GM13977 (cell line): ENCODE measurements around the gene RPAIN.

ENCODE experiments used
- DNase-seq: peaks from one replicate; pipeline ENCODE4 v3.0.0; 2012; ENCODE audit warnings: low spot score
- CTCF ChIP-seq: IDR thresholded peaks from 2 replicates; pipeline ENCODE4 v1.5.1; 2012; ENCODE audit warnings: mild to moderate bottlenecking, control low read depth; ENCODE audit not compliant: insufficient read depth; ENCODE audit errors: extremely low read depth, missing control alignments
- in situ Hi-C: fragments of 300-500 bp; cut with MboI; formaldehyde crosslinking; loops from one replicate; pipeline ENCODE4 v1.12.0; 2022; ENCODE audit warnings: low sequenced_read_pairs, low pct_unique_long_range_greater_than_20kb, mixed read lengths, inconsistent platforms; ENCODE audit not compliant: unreplicated experiment

RPAIN gene

GRCh38 chr17:5464717-5465507 lies 44.9 kb downstream of the RPAIN start:
- no peak for DNase-seq
- TF ChIP-seq CTCF: no peak
- in situ Hi-C loops: no loop called here

- no peak for DNase-seq
- no peak for TF ChIP-seq CTCF
- in situ Hi-C loops: no loop called here
These were observed 46.3 kb downstream of the RPAIN start for GRCh38 chr17:5466295-5466694.

GRCh38 chr17:5467416-5467815 lies 47.4 kb downstream of the RPAIN start:
- no peak for TF ChIP-seq CTCF
- in situ Hi-C loops: no loop called here
- no peak for DNase-seq

- TF ChIP-seq CTCF: no peak
- peak; percentile 29 for DNase-seq
- in situ Hi-C loops: no loop called here
These were observed 48.1 kb downstream of the RPAIN start for GRCh38 chr17:5468075-5468473.

GRCh38 chr17:5472511-5472910 lies 52.5 kb downstream of the RPAIN start:
- DNase-seq: no peak
- in situ Hi-C loops: no loop called here
- no peak for TF ChIP-seq CTCF

GRCh38 chr17:5473906-5474305 lies 53.9 kb downstream of the RPAIN start:
- in situ Hi-C loops: no loop called here
- TF ChIP-seq CTCF: no peak
- no peak for DNase-seq
